C4-2B (cell line): ENCODE data around the gene YWHAG.

ENCODE experiments used
- ZFX ChIP-seq: fragments of 450-650 bp; IDR thresholded peaks from 2 replicates; pipeline ENCODE4 v1.6.1; 2017
- TF ChIP-seq, protein P1 (sequence below): fragments of 450-650 bp; conservative IDR thresholded peaks from 2 replicates; pipeline ENCODE4 v1.5.1; 2017; ENCODE audit warnings: mild to moderate bottlenecking

DNA sequence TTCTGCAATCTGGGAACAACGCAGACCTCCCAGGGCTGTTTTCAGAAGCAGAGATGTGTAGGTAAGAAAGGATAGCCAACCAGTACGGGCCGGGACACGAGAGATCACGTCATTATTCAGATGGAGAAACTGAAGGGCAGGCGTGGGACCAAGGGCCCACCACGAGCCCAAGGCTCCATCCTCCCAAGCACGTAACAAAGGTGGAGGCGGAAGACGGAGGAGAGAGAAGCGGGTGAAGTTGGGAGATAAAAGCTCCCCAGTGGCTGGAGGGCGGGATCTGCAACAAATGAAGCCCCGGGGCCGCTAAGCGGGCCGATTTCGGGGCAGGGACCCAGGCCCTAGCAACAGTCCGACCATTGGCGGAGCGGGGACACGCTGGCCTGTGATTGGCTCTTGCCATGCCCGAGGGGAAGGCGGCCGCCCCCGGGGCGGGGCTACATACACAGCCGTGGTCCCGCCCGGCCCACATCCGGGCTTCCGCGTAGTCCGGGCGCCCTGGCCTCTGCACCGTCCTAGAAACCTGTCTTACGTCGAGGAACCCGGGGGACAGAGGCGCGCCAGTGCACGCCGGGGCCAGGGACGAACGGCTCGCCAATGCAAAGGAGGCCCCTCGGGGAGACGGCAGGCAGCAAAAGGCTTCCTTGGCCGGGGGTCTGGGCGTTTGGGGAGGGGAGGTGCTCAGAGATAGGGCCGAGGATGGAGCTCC, 40.9 kb downstream of the YWHAG start:
- TF ChIP-seq, protein P1, sequence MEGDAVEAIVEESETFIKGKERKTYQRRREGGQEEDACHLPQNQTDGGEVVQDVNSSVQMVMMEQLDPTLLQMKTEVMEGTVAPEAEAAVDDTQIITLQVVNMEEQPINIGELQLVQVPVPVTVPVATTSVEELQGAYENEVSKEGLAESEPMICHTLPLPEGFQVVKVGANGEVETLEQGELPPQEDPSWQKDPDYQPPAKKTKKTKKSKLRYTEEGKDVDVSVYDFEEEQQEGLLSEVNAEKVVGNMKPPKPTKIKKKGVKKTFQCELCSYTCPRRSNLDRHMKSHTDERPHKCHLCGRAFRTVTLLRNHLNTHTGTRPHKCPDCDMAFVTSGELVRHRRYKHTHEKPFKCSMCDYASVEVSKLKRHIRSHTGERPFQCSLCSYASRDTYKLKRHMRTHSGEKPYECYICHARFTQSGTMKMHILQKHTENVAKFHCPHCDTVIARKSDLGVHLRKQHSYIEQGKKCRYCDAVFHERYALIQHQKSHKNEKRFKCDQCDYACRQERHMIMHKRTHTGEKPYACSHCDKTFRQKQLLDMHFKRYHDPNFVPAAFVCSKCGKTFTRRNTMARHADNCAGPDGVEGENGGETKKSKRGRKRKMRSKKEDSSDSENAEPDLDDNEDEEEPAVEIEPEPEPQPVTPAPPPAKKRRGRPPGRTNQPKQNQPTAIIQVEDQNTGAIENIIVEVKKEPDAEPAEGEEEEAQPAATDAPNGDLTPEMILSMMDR, result no peak
- no peak for TF ChIP-seq ZFX
